Measurements from ENCODE around the gene NCOA5.

Gene NCOA5

GRCh38 chr20:46011631-46012482, 77.9 kb downstream of the NCOA5 start:
- DNase-seq: peak; percentile 93 to 99
